ENCODE results near the gene MT1G. TPM values are rescaled to one million over a fixed set of nuclear protein-coding genes. Genes with fewer than 3 reads are reported as not detected.
"Not testable (repeated sequence)": the region's sequence is repeated elsewhere in the genome, so short reads cannot be mapped to it uniquely, and the experiment has no call there.

The MT1G gene
- total RNA-seq, 1 donor from 2014 or later: not detected

DNA sequence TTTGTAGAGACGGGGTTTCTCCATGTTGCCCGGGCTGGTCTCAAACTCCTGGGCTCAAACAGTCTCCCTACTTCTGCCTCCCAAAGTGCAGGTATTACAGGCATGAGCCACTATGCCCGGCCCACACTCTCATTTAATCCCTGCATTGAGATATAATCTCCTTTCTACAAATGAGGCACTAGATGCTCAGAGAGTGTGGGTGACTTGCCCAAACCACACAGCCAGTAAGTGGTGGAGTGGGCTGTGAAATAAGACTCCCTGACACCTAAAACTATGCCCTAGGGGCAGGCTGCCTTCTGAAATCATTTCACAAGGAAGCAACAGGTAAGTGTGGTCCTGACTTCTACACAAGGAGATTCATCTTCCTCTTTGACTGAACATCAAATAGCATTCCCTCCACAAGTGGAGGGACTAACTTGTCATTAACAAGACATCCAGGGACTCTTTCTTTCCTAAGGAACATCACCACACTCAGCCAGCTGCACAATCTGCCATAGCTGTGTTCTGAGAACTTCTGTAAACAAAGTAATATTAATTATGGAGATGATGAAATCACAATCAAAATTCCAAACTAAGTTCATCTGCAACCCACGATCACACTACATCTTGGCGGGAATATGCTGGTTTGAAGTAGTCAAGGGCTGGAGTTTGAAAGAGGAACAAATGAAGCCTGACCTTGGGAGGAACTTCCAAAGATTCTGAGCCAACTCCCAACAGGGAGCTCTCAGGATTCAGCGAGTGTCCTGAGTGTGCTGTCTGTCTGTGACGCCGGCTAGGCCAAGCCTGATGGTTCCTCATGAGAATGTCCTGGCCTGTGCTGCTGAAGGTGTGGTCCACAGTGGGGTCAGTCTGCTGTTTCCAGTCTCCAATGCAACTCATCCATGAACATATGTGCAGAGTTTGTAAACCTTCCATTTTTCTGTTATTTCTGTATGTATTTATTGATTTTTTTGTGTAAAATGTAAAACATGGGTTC is 2.3 kb downstream of the MT1G start:
- DNase-seq (ENCODE audit: low read depth in 2 of 2): not testable (repeated sequence)

GRCh38 chr16:56664506-56664905 is 3.4 kb downstream of the MT1G start:
- DNase-seq (ENCODE audit: low read depth in 2 of 2): no peak

DNA sequence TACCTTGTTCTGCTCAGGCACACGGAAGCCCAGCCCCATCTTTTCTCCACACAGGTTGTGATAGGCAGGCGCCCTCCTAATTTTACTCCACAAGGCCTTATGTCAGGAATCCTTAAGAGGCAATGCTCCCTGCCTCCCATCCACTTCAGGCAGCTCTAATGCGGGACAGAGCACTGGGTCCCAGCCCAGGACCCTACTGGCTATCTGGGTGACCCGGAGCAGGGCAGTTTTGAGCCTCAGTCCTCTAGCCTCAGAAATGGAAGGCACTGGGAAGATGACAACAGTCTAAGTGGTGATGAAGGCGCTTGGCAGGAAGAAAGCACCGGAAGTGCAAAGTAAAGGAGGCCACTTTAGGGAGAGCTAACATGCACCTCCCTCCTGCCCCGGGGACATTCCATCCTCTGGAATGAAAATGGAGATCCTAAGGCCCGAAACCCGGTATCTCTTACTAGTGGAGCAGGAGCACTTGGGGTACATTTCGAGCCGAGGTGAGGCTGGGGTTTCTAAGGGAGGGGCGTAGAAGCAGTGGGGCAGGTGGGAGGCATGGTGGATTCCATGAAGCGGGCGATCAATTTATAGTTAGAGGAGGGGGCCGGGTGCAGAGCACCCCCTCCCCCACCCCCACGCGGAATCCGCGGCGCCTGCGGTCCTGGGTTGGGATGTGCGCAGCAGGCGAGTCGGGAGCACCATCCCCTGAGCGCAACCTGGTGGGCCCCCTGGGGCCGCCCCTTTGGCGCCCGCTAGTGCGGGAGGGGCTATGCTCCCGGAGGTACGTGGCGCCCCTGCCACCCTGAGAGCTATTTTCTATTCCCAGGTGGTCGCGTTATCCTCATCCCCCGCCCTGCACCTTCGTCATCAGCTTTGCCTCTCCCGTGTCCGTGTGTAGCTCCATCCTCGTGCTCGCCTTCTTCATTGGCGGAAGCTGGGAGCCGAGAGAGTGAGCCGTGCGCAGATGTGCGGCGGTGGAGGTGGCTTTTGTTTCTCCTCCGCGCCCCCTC is 5.2 kb downstream of the MT1G start:
- no peak for DNase-seq (ENCODE audit: low read depth in 2 of 2)

DNA sequence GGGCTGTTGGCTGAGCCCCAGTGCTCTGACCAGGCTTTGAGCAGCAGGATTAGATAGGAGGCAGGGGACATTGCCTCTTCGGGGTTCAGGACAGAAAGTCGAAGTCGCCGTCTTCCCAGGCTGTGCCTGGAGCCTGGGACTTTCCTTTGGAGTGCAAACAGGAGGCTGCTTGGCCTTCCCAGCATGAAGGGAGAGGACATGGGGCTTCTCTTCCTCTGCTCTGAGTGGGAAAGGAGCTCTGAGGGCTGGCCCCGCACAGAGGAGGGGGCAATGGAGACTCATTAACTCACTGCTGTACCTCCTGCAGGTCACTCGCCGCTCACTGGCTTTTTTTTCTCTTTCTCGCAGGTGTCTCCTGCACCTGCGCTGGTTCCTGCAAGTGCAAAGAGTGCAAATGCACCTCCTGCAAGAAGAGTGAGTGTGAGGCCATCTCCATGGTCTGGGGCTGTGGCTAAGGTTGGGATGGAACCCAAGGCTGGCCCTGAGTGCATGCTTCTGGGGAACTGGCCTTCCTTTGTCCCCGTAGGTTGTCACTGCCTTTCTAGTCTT is 9.5 kb downstream of the MT1G start:
- DNase-seq (ENCODE audit: low read depth in 2 of 2): peak in 1 of 2 donors; percentile 11

- peak; percentile 15 to 50 for DNase-seq (ENCODE audit: low read depth in 2 of 2)
These were observed 10.1 kb downstream of the MT1G start, which contains the start of gene MT1F for GRCh38 chr16:56657555-56658326. Gene MT1F (plus strand): TSS chr16:56657959. CDS start chr16:56658059, 100 bp downstream.

DNA sequence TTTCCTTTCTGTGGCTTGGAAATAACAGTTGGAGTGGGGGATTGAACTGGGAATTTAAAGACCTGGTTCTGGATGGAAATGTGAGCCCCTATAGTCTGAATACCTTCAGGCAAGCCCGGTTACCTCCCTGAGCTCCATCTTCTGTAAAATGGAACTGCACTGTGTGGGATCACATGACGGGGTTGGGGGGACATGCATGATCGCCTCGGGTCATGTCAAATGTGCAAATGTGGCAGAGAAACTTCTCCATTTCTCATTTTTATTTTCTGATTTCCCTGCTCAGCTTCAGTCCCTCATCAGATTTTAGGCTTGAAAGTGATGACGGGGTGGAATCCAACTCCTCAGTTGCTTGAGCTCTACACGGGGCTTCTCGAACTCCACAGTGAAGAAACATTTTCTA is 14.6 kb downstream of the MT1G start:
- no peak for DNase-seq (ENCODE audit: low read depth in 2 of 2)

- no peak for DNase-seq (ENCODE audit: low read depth in 2 of 2)
These were observed 15.3 kb downstream of the MT1G start for GRCh38 chr16:56652600-56652999.

GRCh38 chr16:56651586-56651985 is 16.3 kb downstream of the MT1G start, which contains the start of gene MT1B:
Gene MT1B (plus strand): TSS chr16:56651886. CDS start chr16:56651954, 68 bp downstream.
- DNase-seq (ENCODE audit: low read depth in 2 of 2): no peak

GRCh38 chr16:56649820-56650219 is 18.0 kb downstream of the MT1G start:
- DNase-seq (ENCODE audit: low read depth in 2 of 2): no peak

DNA sequence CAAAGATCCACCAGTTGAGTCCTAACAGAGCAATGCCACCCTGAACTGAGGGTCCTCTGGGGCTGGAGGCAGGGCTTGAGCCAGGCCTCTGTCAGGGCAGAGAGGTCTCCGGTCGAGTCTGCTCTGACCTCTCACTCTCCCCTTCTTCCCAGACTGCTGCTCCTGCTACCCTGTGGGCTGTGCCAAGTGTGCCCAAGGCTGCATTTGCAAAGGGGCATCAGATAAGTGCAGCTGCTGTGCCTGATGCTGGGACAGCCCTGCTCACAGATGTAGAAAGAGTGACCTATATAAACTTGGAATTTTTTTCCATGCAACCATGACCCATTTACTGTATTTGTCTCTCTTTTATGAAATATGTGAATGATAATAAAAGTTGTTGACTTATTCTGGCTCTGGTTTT is 18.6 kb downstream of the MT1G start:
- no peak for DNase-seq (ENCODE audit: low read depth in 2 of 2)

- DNase-seq (ENCODE audit: low read depth in 2 of 2): no peak
These were observed 20.0 kb downstream of the MT1G start for GRCh38 chr16:56647641-56648431.

DNA sequence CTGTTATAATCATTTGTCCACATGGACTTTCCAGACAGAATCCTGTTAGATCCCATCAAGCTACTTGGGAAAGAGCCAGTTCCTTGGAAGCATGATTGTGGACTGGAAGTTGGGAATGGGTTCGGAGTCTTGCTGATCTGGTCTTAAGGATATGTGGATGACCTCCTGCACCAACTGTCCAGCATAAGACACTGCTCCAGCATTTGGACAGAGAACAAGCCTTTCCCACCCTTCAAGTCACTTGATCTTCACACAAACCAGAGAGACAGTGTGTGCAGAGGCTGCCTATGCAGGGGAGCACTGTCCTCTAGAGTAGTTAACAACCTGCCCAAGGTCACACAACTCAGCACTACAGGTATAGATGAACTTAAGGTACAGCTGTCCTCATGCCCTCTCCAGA is 22.0 kb downstream of the MT1G start:
- no peak for DNase-seq (ENCODE audit: low read depth in 2 of 2)

- DNase-seq (ENCODE audit: low read depth in 2 of 2): no peak
These were observed 22.6 kb downstream of the MT1G start for GRCh38 chr16:56645311-56645710.

GRCh38 chr16:56643833-56644232 is 24.0 kb downstream of the MT1G start:
- DNase-seq (ENCODE audit: low read depth in 2 of 2): no peak

GRCh38 chr16:56643080-56643778 is 24.6 kb downstream of the MT1G start:
- DNase-seq (ENCODE audit: low read depth in 2 of 2): peak; percentile 23 to 27

DNA sequence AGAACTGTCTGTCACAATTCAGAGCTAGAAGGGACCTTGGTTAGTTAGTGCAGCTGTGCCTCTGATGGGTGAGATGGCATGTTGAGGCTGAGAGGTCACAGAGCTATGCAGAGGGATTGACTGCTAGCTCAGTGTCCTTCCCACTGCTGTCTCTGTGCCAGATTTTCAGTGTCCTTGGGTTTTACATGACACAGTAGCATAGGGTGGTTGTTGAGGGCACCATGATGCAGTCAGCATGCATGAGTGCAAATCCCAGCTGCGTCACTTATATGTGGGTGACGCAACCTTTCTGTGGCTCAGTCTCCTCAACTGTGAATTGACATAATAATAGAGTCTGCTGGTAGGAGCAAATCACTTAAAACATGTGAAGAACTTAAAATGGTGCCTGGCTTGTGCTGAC is 26.7 kb downstream of the MT1G start:
- no peak for DNase-seq (ENCODE audit: low read depth in 2 of 2)

GRCh38 chr16:56640076-56640475 is 27.8 kb downstream of the MT1G start:
- no peak for DNase-seq (ENCODE audit: low read depth in 2 of 2)

- no peak for DNase-seq (ENCODE audit: low read depth in 2 of 2)
These were observed 28.8 kb downstream of the MT1G start for GRCh38 chr16:56639045-56639444.
